ENCODE measurements around the gene PDIA5. TPM values are rescaled to one million over a fixed set of nuclear protein-coding genes. Genes with fewer than 3 reads are reported as not detected.
A peak's percentile ranks its signal among the peaks of the same experiment; 100 is the strongest.

Gene PDIA5
- total RNA-seq (10 to 100 TPM; 19.8 to 29.3 (median 26.2) TPM), polyA plus RNA-seq (10 to 100 TPM; 22.2 to 26.9 TPM)

GRCh38 chr3:123066896-123067688 is at the start of gene PDIA5:
Gene PDIA5, plus strand, starts transcription at chr3:123067025. Its CDS starts 140 bp downstream, at chr3:123067165.
- H3K4me3 ChIP-seq: peak within 1 kb of the TSS; percentile 61 to 95 (median 94)
- FAIRE-seq: no peak
- H3K27me3 ChIP-seq: no peaks in the 10 kb centered on the region
- TF ChIP-seq, protein P1, sequence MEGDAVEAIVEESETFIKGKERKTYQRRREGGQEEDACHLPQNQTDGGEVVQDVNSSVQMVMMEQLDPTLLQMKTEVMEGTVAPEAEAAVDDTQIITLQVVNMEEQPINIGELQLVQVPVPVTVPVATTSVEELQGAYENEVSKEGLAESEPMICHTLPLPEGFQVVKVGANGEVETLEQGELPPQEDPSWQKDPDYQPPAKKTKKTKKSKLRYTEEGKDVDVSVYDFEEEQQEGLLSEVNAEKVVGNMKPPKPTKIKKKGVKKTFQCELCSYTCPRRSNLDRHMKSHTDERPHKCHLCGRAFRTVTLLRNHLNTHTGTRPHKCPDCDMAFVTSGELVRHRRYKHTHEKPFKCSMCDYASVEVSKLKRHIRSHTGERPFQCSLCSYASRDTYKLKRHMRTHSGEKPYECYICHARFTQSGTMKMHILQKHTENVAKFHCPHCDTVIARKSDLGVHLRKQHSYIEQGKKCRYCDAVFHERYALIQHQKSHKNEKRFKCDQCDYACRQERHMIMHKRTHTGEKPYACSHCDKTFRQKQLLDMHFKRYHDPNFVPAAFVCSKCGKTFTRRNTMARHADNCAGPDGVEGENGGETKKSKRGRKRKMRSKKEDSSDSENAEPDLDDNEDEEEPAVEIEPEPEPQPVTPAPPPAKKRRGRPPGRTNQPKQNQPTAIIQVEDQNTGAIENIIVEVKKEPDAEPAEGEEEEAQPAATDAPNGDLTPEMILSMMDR (IDR thresholded peaks at IDR 0.05): no peak
- H3K9me3 ChIP-seq: no peaks in the 10 kb centered on the region
- H3K4me1 ChIP-seq: peaks cover 23 to 26% (median 25%) of the 10 kb centered on the region in 3 donors
- 1% methylated on average over 52 to 72 of the region's 72 CpGs for WGBS, 2 donors
- ATAC-seq: peak; percentile 86 to 93 (median 88)
- peak; percentile 88 to 97 (median 93) for DNase-seq
- intact Hi-C loops (cut with DNase I): no loop called here
- no peaks in the 10 kb centered on the region for H3K36me3 ChIP-seq
- peak within 1 kb of the TSS; percentile 65 to 85 (median 82) for H3K27ac ChIP-seq

- no peaks in the 10 kb centered on the region for H3K9me3 ChIP-seq
- 51 to 52% methylated on average over 1 of the region's 1 CpG for WGBS, 2 donors
- no peak for DNase-seq
- intact Hi-C loops (cut with DNase I): no loop called here
- no peak for FAIRE-seq
- no peaks in the 10 kb centered on the region for H3K4me1 ChIP-seq
- H3K27me3 ChIP-seq: no peaks in the 10 kb centered on the region
- TF ChIP-seq, protein P1 (IDR thresholded peaks at IDR 0.05): no peak
- no peak for ATAC-seq
- no peaks in the 10 kb centered on the region for H3K36me3 ChIP-seq
- no peak overlapping the region for H3K4me3 ChIP-seq
- H3K27ac ChIP-seq: no peak overlapping the region
Measured at GRCh38 chr3:123018683-123019082, 48.1 kb upstream of the PDIA5 start.

DNA sequence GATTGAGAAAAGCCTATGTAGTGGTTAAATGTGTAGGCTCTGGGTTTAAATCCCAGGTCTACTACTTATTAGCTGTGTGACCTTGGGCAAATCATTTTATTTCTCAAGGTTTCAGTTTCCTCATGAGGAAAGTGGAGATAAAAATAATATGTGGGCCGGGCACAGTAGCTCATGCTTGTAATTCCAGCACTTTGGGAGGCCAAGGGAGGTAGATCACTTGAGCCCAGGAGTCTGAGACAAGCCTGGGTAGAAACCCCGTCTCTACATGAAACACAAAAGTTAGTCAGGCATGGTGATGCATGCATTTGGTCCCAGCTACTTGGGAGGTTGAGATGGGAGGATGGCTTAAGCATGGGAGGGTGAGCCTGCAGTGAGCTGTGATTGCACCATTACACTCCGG is 47.7 kb upstream of the PDIA5 start:
- Histone ChIP-seq H3K4me3 (no peak overlapping the region), H3K27me3 (no peaks in the 10 kb centered on the region), H3K36me3 (no peaks in the 10 kb centered on the region), H3K9me3 (no peaks in the 10 kb centered on the region), H3K4me1 (no peaks in the 10 kb centered on the region), H3K27ac (no peak overlapping the region)
- TF ChIP-seq, protein P1 (IDR thresholded peaks at IDR 0.05): no peak
- intact Hi-C loops (cut with DNase I): no loop called here
- ATAC-seq (no peak), DNase-seq (no peak), FAIRE-seq (no peak)
- 69 to 78% methylated on average over 3 of the region's 3 CpGs for WGBS, 2 donors

DNA sequence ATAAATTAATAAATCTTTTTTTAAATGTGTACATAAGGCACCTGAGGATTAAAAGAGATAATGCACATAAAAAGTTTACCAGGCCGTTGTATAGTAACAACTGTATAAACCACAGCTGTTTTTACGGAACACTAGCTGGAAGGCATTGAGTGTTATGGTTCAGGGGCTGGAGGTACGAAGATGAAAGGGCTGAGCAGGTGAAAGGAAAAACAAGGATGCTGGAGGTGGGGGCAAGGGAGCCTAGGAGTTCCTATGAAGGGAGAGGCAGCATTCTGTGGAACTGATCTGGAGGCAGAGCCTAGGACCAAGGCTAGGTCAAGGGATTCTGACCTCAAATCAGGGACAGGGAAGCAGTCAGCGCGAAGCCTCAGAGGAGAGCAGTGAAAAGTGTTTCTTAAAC is 47.2 kb upstream of the PDIA5 start:
- TF ChIP-seq, protein P1 (IDR thresholded peaks at IDR 0.05): no peak
- DNase-seq (no peak), FAIRE-seq (no peak), ATAC-seq (no peak)
- Histone ChIP-seq H3K36me3 (no peaks in the 10 kb centered on the region), H3K9me3 (no peaks in the 10 kb centered on the region), H3K4me3 (no peak overlapping the region), H3K27me3 (no peaks in the 10 kb centered on the region), H3K4me1 (no peaks in the 10 kb centered on the region), H3K27ac (no peak overlapping the region)
- WGBS, 2 donors: 89 to 95% methylated on average over 5 of the region's 5 CpGs
- intact Hi-C loops (cut with DNase I): no loop called here

GRCh38 chr3:123020709-123021108 is 46.1 kb upstream of the PDIA5 start:
- TF ChIP-seq, protein P1 (IDR thresholded peaks at IDR 0.05): no peak
- no peak for FAIRE-seq
- no peak overlapping the region for H3K27ac ChIP-seq
- H3K4me1 ChIP-seq: no peaks in the 10 kb centered on the region
- H3K9me3 ChIP-seq: no peaks in the 10 kb centered on the region
- H3K36me3 ChIP-seq: no peaks in the 10 kb centered on the region
- intact Hi-C loops (cut with DNase I): loop anchor here in 1 of 3 donors (10.0 kb wide), 1 partner anchor 76 kb away; no protein-coding TSS in a partner anchor
- ATAC-seq: no peak
- 78 to 97% methylated on average over 3 of the region's 3 CpGs for WGBS, 2 donors
- DNase-seq: no peak
- H3K4me3 ChIP-seq: no peak overlapping the region
- H3K27me3 ChIP-seq: no peaks in the 10 kb centered on the region
